ENCODE results near the gene TMEM40. TPM values are rescaled to one million over a fixed set of nuclear protein-coding genes. Genes with fewer than 3 reads are reported as not detected.

TMEM40 gene
- total and polyA plus RNA-seq, 2 experiments from 2014 or later, result 0.14 to 0.48 TPM

DNA sequence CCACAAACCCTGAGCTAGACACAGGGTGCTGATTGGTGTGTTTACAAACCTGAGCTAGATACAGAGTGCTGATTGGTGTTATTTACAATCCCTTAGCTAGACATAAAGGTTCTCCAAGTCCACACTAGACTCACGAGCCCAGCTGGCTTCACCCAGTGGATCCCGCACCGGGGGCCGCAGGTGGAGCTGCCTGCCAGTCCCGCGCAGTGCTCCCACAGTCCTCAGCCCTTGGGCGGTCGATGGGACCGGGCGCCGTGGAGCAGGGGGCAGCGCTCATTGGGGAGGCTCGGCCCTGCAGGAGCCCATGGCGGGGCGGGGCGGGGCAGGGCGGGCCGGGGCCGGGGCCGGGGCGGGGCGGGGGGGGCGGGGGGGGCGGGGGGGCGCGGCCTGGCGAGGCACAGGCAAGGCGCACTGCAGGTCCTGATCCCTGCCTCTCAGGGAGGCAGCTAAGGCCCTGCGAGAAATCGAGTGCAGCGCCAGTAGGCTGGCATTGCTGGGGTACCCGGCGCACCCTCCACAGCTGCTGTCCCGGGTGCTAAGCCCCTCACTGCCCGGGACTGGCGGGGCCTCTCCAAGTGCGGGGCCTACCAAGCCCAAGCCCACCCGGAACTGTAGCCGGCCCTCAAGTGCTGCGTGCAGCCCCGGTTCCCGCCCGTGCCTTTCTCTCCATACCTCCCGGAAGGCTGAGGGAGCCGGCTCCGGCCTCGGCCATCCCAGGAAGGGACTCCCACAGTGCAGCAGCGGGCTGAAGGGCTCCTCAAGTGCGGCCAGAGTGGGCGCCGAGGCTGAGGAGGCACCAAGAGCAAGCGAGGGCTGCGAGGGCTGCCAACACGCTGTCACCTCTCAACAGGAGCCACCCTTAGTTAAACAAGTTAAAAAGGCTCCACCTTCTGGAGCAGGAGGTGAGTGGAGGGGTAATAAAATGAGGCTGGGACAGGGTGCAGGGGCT lies 9.8 kb upstream of the TMEM40 start:
- peak; percentile 77 for ATAC-seq
- Histone ChIP-seq H3K4me3 (peak overlapping the region; percentile 61), H4K20me1 (replicated peaks; ENCODE audit: insufficient read depth) (no peaks in the 10 kb centered on the region)

More for the DNA sequence above, 9.8 kb upstream of the TMEM40 start:
- H3K4me2 ChIP-seq, result peak overlapping the region; percentile 82
- no peaks in the 10 kb centered on the region for H3K4me1 Mint-ChIP-seq
- no peak overlapping the region for H3K27ac ChIP-seq (ENCODE audit: low read depth)
- H3F3A ChIP-seq (replicated peaks; ENCODE audit: low read depth), result no peaks in the 10 kb centered on the region
- H3K27ac Mint-ChIP-seq, result no peak overlapping the region
- peak; percentile 57 for DNase-seq (ENCODE audit: low spot score)
- H3K36me3 ChIP-seq (ENCODE audit: insufficient read depth), result no peaks in the 10 kb centered on the region
- TF ChIP-seq, protein P1, sequence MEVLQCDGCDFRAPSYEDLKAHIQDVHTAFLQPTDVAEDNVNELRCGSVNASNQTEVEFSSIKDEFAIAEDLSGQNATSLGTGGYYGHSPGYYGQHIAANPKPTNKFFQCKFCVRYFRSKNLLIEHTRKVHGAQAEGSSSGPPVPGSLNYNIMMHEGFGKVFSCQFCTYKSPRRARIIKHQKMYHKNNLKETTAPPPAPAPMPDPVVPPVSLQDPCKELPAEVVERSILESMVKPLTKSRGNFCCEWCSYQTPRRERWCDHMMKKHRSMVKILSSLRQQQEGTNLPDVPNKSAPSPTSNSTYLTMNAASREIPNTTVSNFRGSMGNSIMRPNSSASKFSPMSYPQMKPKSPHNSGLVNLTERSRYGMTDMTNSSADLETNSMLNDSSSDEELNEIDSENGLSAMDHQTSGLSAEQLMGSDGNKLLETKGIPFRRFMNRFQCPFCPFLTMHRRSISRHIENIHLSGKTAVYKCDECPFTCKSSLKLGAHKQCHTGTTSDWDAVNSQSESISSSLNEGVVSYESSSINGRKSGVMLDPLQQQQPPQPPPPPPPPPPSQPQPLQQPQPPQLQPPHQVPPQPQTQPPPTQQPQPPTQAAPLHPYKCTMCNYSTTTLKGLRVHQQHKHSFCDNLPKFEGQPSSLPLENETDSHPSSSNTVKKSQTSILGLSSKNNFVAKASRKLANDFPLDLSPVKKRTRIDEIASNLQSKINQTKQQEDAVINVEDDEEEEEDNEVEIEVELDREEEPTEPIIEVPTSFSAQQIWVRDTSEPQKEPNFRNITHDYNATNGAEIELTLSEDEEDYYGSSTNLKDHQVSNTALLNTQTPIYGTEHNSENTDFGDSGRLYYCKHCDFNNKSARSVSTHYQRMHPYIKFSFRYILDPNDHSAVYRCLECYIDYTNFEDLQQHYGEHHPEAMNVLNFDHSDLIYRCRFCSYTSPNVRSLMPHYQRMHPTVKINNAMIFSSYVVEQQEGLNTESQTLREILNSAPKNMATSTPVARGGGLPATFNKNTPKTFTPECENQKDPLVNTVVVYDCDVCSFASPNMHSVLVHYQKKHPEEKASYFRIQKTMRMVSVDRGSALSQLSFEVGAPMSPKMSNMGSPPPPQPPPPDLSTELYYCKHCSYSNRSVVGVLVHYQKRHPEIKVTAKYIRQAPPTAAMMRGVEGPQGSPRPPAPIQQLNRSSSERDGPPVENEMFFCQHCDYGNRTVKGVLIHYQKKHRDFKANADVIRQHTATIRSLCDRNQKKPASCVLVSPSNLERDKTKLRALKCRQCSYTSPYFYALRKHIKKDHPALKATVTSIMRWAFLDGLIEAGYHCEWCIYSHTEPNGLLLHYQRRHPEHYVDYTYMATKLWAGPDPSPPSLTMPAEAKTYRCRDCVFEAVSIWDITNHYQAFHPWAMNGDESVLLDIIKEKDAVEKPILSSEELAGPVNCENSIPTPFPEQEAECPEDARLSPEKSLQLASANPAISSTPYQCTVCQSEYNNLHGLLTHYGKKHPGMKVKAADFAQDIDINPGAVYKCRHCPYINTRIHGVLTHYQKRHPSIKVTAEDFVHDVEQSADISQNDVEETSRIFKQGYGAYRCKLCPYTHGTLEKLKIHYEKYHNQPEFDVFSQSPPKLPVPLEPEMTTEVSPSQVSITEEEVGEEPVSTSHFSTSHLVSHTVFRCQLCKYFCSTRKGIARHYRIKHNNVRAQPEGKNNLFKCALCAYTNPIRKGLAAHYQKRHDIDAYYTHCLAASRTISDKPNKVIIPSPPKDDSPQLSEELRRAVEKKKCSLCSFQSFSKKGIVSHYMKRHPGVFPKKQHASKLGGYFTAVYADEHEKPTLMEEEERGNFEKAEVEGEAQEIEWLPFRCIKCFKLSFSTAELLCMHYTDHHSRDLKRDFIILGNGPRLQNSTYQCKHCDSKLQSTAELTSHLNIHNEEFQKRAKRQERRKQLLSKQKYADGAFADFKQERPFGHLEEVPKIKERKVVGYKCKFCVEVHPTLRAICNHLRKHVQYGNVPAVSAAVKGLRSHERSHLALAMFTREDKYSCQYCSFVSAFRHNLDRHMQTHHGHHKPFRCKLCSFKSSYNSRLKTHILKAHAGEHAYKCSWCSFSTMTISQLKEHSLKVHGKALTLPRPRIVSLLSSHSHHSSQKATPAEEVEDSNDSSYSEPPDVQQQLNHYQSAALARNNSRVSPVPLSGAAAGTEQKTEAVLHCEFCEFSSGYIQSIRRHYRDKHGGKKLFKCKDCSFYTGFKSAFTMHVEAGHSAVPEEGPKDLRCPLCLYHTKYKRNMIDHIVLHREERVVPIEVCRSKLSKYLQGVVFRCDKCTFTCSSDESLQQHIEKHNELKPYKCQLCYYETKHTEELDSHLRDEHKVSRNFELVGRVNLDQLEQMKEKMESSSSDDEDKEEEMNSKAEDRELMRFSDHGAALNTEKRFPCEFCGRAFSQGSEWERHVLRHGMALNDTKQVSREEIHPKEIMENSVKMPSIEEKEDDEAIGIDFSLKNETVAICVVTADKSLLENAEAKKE (CRISPR knock-in tag; IDR thresholded peaks at IDR 0.05), result no peak
- TF ChIP-seq, protein P2, sequence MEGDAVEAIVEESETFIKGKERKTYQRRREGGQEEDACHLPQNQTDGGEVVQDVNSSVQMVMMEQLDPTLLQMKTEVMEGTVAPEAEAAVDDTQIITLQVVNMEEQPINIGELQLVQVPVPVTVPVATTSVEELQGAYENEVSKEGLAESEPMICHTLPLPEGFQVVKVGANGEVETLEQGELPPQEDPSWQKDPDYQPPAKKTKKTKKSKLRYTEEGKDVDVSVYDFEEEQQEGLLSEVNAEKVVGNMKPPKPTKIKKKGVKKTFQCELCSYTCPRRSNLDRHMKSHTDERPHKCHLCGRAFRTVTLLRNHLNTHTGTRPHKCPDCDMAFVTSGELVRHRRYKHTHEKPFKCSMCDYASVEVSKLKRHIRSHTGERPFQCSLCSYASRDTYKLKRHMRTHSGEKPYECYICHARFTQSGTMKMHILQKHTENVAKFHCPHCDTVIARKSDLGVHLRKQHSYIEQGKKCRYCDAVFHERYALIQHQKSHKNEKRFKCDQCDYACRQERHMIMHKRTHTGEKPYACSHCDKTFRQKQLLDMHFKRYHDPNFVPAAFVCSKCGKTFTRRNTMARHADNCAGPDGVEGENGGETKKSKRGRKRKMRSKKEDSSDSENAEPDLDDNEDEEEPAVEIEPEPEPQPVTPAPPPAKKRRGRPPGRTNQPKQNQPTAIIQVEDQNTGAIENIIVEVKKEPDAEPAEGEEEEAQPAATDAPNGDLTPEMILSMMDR (conservative IDR thresholded peaks at IDR 0.05; ENCODE audit: low read depth in 2 of 2), result peak; percentile 11 to 42; a peak in 2 of 4 replicates
- TF ChIP-seq ZNF331 (CRISPR knock-in tag; IDR thresholded peaks at IDR 0.05; ENCODE audit: low read depth), result no peak
- H3K9me3 Mint-ChIP-seq, result no peaks in the 10 kb centered on the region; the same call in 2 of the 3 replicates
- H3K4me3 Mint-ChIP-seq, result no peak overlapping the region
- H2AFZ ChIP-seq, result peak overlapping the region; percentile 98
- H3K79me2 ChIP-seq (replicated peaks; ENCODE audit: insufficient read depth), result no peaks in the 10 kb centered on the region
- H3K27me3 ChIP-seq (ENCODE audit: insufficient read depth), result 0 out of 2 replicates have a peak, but pooled peaks cover 5% of the 10 kb centered on the region
- H3K27me3 Mint-ChIP-seq (ENCODE audit: insufficient read depth, low read depth, poor library complexity), result peaks cover 7% of the 10 kb centered on the region
- H3K9me2 ChIP-seq (ENCODE audit: insufficient read depth), result no peaks in the 10 kb centered on the region
- H3K36me3 Mint-ChIP-seq (ENCODE audit: low read depth), result no peaks in the 10 kb centered on the region
- H3K4me1 ChIP-seq (ENCODE audit: insufficient read depth), result no peaks in the 10 kb centered on the region

All from GM23338 (cell line).